ENCODE data around the gene GPC5. TPM values are rescaled to one million over a fixed set of nuclear protein-coding genes. Genes with fewer than 3 reads are reported as not detected.

The GPC5 gene
- total RNA-seq, 1 donor from 2014 or later, result 2.5 TPM

- no peaks in the 10 kb centered on the region for H3K4me1 Mint-ChIP-seq
- DNase-seq (ENCODE audit: low spot score in 2 of 2, unreplicated experiment in 2 of 2), result no peak
- no peaks in the 10 kb centered on the region for H3K36me3 Mint-ChIP-seq
- no peak overlapping the region for H3K4me3 Mint-ChIP-seq
- no peak for TF ChIP-seq CTCF (IDR thresholded peaks at IDR 0.05; ENCODE audit: unreplicated experiment)
- no peak overlapping the region for H3K27ac Mint-ChIP-seq
- peaks cover 5% of the 10 kb centered on the region for H3K27me3 Mint-ChIP-seq (ENCODE audit: low read depth)
- no peaks in the 10 kb centered on the region for H3K9me3 Mint-ChIP-seq
These were observed 292.5 kb downstream of the GPC5 start for GRCh38 chr13:91690944-91691343.

GRCh38 chr13:91693466-91693865, 295.0 kb downstream of the GPC5 start:
- no peaks in the 10 kb centered on the region for H3K9me3 Mint-ChIP-seq
- no peak overlapping the region for H3K4me3 Mint-ChIP-seq
- no peaks in the 10 kb centered on the region for H3K4me1 Mint-ChIP-seq
- DNase-seq (ENCODE audit: low spot score in 2 of 2, unreplicated experiment in 2 of 2), result no peak
- no peak overlapping the region for H3K27ac Mint-ChIP-seq
- TF ChIP-seq CTCF (IDR thresholded peaks at IDR 0.05; ENCODE audit: unreplicated experiment), result no peak
- H3K27me3 Mint-ChIP-seq (ENCODE audit: low read depth), result no peaks in the 10 kb centered on the region
- H3K36me3 Mint-ChIP-seq, result no peaks in the 10 kb centered on the region

- H3K4me3 Mint-ChIP-seq, result no peak overlapping the region
- no peak overlapping the region for H3K27ac Mint-ChIP-seq
- H3K4me1 Mint-ChIP-seq, result no peaks in the 10 kb centered on the region
- DNase-seq (ENCODE audit: low spot score in 2 of 2, unreplicated experiment in 2 of 2), result no peak
- peaks cover 13% of the 10 kb centered on the region for H3K9me3 Mint-ChIP-seq
- peaks cover 5% of the 10 kb centered on the region for H3K27me3 Mint-ChIP-seq (ENCODE audit: low read depth)
- TF ChIP-seq CTCF (IDR thresholded peaks at IDR 0.05; ENCODE audit: unreplicated experiment), result no peak
- H3K36me3 Mint-ChIP-seq, result no peaks in the 10 kb centered on the region
These were observed 299.9 kb downstream of the GPC5 start for GRCh38 chr13:91698308-91698707.

GRCh38 chr13:91698767-91699166, 300.3 kb downstream of the GPC5 start:
- TF ChIP-seq CTCF (IDR thresholded peaks at IDR 0.05; ENCODE audit: unreplicated experiment), result no peak
- H3K4me3 Mint-ChIP-seq, result no peak overlapping the region
- H3K9me3 Mint-ChIP-seq, result peaks cover 18% of the 10 kb centered on the region
- H3K36me3 Mint-ChIP-seq, result no peaks in the 10 kb centered on the region
- H3K4me1 Mint-ChIP-seq, result no peaks in the 10 kb centered on the region
- DNase-seq (ENCODE audit: low spot score in 2 of 2, unreplicated experiment in 2 of 2), result no peak
- no peak overlapping the region for H3K27ac Mint-ChIP-seq
- peaks cover 5% of the 10 kb centered on the region for H3K27me3 Mint-ChIP-seq (ENCODE audit: low read depth)

GRCh38 chr13:91699863-91700262, 301.4 kb downstream of the GPC5 start:
- no peak for TF ChIP-seq CTCF (IDR thresholded peaks at IDR 0.05; ENCODE audit: unreplicated experiment)
- peaks cover 20% of the 10 kb centered on the region for H3K9me3 Mint-ChIP-seq
- DNase-seq (ENCODE audit: low spot score in 2 of 2, unreplicated experiment in 2 of 2), result no peak
- no peaks in the 10 kb centered on the region for H3K4me1 Mint-ChIP-seq
- H3K4me3 Mint-ChIP-seq, result no peak overlapping the region
- no peak overlapping the region for H3K27ac Mint-ChIP-seq
- peaks cover 5% of the 10 kb centered on the region for H3K27me3 Mint-ChIP-seq (ENCODE audit: low read depth)
- H3K36me3 Mint-ChIP-seq, result no peaks in the 10 kb centered on the region

- H3K27ac Mint-ChIP-seq, result no peak overlapping the region
- no peak for DNase-seq (ENCODE audit: low spot score in 2 of 2, unreplicated experiment in 2 of 2)
- no peak for TF ChIP-seq CTCF (IDR thresholded peaks at IDR 0.05; ENCODE audit: unreplicated experiment)
- peaks cover 20% of the 10 kb centered on the region for H3K9me3 Mint-ChIP-seq
- H3K27me3 Mint-ChIP-seq (ENCODE audit: low read depth), result peaks cover 5% of the 10 kb centered on the region
- H3K4me3 Mint-ChIP-seq, result no peak overlapping the region
- no peaks in the 10 kb centered on the region for H3K36me3 Mint-ChIP-seq
- H3K4me1 Mint-ChIP-seq, result no peaks in the 10 kb centered on the region
These were observed 303.6 kb downstream of the GPC5 start for GRCh38 chr13:91701975-91702374.
